Skin of body (tissue), 2 donors: Measurements from ENCODE around the gene STK11IP. TPM values are rescaled to one million over a fixed set of nuclear protein-coding genes. Genes with fewer than 3 reads are reported as not detected.

Experiments
- DNase-seq: peaks from one replicate; lab custom pipeline; 2025; lab: John Stamatoyannopoulos, UW
- total RNA-seq: library from RNA; depleted of rRNA; stranded (reverse); fragments of >200 nt; gene quantifications from one replicate; pipeline ENCODE4 v1.2.3, GENCODE V29; 2014

Gene STK11IP
- total RNA-seq, 1 donor from 2014 or later = 22.8 TPM

DNA sequence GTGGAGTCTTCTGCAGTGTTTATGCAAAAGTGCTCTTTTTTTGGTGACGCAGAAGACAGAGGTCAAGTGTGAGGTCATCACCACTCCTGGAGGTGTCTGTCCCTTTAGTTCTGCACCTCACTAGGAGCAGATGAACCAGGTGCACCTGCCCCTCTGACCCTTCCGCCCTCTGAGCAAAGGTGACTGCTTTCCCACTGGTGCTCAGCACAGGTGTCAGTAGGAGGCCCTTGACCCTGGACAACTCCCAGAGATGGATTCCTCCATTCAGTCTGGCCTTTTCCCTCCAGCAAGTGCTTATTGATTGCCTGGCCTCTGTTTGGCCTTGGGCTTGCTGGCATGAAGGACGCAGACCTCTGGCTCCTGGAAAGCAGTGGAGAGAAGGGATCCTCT is 21.1 kb downstream of the STK11IP start:
- no peak for DNase-seq

DNA sequence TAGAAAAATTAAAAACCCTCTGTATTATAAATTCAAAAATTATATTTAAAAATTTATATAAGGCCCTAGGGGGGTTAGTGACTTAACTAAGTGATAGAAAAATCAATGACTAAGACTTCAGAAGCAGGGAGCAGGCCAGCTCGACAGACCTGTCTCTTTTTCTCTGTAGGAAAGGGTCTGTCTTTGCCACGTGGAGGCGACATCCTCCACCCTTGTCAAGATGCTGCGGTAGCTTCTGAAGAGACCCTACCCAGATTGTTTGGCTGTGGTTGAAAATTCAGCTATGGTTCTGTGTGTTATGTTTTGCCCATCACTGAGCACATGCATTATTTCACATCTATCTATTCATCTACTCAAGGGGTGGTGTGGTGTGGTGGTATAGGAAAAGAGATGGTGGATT is 21.6 kb downstream of the STK11IP start:
- DNase-seq = no peak

DNA sequence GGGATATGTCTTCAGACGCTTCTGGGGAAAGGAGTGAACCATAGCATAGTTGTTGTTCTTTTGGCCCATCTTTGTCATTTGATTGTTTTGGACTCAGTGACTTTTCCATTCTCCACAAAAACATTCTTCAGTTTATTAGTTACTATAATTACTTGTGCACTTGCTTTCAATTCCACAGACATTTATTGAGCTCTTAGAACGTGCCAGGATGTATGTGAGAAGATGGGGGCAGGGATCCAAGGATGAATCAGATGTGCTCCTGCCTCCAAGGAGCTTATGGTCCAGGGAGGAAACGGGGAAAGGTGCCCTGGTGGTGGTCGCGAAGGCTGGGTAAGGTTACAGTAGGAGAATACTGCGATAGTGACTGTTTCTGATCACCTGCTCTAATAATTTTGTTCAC is 22.9 kb downstream of the STK11IP start:
- no peak for DNase-seq

DNA sequence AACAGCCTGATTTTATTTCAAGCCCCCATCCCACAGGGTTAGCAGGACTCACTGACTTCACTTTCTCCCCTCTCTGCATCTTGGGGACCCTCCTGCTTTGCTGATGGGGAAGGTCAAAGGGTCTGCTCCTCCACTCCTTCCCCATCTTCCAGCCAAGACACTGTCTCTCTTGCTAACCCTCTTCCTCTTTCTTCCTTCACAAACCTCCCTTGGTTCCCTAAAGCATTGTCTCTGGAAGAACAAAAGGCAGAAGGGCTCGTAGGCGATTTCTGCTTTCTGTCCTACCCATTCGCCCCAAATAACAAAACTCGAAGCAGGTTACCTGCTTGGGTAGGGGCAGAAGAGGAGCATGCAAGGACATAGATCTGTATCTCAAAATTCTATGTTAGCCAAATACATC is 24.3 kb downstream of the STK11IP start:
- DNase-seq = no peak

DNA sequence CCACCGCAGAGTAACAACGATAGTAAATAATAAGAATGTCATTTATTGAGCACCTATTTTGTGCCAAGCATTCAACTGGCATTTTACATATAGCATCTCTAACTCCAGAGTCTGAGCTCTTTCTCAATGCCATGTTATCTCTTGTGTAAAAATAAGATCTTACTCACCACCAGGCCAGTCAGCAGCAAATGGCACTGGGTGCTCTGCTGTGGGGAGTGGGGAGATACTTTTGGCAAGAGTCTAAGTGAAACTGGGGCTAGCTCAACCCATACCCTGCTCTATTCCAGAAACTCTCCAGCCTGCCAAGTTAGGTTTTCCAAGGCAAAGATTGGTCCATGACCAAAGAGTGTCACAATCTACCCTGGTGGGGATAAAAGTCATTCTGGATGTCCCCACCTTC is 24.8 kb downstream of the STK11IP start:
- no peak for DNase-seq

DNA sequence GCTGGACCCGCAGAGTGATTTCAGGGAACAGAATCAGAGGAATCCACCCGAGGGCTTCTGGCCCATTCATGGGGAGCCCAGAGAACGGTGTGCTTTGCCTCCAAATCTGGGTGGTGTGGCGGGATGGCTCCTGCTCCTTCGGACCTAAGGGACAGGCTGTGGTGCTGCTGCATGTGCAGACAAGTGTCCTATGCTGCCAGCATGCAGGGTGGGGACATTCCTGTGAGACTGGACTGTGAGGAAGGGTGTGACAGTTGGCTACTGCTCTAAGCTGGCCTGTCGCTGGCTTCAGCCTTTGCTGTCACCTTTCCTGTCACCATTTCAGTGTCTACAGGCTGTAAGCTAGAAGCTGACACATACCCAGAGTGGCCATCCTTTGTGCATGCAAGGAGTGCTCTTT is 26.9 kb downstream of the STK11IP start:
- DNase-seq = no peak

DNA sequence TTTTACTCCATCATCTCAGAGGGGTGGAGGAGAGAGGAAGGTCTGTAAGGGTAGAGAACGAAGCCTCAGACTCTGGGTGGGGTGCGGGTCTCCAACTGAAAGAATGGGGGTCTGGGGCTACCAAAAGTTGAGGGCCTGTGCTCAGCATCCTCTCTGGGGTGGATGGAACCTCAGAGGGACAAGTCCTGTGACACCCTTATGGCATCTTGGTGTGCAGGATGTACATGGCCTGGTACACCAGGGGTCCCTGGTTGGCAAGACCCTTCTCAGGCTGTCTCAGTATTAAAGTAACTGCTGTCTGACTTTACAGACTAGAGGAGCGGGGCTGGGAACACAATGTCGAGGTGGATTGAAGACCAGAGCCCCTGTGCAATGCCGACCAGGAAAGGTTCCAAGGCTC is 27.5 kb downstream of the STK11IP start:
- no peak for DNase-seq

DNA sequence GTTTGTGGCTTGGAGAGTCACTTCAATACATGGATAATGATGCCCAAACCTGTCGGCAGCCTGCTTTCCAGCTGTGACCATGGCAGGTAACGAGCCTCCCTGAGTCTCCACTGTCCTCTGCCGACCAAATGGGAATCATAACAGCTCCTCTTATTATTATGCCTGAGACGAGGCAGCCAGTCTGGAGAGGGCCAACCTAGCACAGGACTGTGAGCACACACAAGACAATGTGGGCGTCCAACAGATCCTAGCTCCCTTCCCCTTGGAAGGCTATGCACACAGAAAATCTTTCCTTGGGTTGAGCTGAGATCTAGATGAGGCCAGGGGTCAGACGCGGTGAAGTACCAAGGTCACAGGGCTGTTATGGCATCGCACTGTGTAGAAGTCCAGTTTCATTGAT is 28.9 kb downstream of the STK11IP start:
- DNase-seq = no peak

DNA sequence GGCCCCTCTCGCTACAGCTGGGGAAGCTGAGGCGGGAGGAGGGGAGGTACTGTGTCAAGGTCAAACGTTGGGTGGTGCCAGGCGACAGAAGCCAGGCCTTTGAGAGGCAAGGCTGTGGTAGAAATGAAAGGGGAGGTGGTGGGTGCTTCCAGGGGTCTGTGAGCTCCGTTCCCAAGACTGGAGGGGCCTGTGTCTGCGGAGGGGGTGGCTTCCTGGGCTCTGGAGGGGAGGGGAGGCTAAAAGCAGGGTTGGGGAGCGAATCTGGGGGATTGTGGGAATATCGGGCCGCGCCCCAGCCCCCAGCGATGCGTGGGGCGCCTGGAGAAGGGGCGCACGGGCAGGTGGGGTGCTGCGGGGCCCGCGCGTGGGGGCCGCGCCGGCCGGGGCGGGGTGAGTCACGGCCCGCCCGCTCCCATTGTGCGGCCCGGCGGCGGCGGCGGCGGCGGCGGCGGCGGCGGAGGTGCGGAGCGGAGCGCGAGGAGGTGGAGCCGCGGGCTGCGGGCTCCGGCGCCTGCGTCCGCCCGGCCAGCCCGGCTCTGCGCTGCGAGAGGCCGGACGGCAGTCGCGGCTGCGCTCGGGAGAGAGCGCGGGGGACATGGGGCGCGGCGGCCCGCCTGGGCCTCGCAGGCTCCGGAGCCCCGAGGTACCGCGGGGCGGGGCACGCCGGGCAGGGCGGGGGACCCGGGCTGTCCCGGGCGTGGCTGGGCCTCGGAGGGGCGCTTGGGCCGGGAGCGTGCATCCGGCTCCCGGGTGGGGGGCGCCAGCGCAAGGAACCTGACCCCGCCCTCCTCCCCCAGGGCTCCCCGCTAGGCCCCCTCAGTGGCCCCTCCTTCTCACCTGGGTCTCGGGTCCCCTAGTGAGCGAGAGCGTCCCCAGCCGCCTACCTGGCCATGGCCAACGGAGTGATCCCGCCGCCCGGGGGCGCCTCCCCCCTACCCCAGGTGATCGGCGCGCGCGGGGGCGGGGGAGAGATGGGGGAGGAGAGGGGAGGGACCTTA is 29.7 kb downstream of the STK11IP start, which contains the start of gene SLC4A3:
TSS of gene SLC4A3 (plus strand) at position 528 of the 998 bp plus-strand sequence. CDS start at position 891, 363 bp downstream.
- no peak for DNase-seq

DNA sequence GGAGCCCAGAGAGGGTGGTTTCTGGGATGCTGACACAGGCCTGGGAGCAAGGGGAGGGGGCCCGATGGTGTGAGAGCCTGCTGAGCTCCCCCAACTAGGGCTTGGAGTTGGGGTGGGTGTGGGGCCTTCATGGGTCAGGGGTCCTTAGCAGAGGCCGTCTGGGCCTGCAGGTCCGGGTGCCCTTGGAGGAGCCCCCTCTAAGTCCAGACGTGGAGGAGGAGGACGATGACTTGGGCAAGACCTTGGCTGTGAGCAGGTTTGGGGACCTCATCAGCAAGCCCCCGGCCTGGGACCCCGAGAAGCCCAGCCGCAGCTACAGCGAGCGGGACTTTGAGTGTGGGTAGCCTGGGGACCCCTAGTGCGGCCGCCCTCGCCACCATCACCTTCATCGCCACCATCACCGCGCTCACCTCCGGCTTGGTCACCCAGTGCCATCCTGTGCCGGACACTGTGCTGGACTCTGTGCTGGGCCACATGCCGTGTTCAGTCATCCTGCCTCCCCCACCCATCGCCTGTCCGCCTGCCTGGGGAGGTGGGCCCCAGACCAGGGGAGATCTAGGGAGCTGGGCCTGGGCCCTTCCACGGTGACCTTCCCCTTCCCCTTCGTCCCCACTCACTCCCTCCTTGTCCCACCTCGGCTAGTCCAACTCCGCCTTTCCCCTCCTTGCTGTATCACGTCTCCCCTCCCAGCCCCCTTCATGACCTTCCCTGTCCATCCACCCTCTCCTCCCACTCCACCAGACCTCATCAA is 30.8 kb downstream of the STK11IP start:
- no peak for DNase-seq

DNA sequence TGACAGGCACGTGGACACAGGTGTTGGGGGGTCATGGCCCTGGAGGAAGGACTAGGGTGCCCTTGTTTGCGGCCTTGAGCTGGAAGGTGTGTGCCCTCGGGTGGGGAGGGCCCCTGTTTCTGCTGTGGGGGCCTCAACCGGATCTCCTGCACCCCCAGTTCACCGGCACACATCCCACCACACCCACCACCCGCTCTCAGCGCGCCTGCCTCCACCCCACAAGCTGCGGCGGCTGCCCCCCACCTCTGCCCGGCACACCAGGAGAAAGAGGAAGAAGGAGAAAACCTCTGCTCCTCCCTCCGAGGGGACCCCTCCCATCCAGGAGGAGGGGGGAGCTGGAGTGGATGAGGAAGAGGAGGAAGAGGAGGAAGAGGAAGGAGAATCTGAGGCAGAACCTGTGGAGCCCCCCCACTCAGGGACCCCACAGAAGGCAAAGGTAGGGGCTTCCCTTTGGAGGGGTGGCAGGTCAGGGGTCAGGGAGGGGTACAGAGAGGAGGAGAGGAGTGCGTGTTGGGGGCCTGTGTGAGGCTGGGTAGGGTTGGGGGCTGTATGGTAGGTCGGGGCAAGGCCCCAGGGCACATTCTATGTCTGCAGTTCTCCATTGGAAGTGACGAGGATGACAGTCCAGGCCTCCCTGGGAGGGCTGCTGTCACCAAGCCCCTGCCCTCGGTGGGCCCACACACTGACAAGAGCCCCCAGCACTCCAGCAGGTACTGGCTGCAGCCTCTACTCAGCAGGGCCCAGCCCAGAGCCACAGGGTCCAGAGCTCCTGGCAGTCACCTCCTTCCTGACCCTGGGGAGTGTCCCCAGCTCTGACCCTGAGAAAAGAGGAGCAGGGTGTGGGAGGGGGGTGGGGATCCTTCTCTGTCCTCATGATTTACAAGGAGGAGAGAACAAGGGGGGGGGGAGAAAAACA is 31.6 kb downstream of the STK11IP start:
- DNase-seq = no peak

DNA sequence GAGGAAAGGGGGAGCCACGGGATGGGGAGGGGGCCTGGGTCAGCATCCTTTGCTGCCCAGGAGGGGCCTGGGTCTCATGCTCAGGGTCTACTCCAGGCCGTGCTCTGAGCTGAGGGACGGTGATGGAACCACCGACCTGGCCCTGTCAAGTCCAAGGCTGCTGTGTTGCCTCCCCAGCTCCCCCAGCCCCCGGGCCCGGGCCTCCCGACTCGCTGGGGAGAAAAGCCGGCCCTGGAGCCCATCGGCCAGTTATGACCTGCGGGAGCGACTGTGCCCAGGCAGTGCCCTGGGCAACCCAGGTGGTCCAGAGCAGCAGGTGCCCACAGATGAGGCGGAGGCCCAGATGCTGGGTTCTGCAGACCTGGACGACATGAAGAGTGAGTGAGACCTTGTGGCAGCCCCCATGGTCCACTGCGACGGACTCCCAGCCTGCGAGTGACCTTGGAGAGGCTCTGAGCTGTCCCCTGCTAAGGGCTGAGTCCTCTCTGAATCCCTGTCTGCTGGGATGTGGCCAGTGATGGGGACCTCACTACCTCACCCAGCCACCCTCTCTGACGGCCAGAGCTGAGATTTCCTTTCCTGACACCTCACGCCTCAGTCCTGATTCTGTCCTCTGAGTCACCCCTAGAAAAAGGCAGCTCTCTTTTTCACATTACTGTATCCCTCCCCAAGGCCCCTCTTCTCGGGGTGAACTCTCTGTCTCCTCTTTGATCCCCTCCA is 32.5 kb downstream of the STK11IP start:
- DNase-seq = no peak

DNA sequence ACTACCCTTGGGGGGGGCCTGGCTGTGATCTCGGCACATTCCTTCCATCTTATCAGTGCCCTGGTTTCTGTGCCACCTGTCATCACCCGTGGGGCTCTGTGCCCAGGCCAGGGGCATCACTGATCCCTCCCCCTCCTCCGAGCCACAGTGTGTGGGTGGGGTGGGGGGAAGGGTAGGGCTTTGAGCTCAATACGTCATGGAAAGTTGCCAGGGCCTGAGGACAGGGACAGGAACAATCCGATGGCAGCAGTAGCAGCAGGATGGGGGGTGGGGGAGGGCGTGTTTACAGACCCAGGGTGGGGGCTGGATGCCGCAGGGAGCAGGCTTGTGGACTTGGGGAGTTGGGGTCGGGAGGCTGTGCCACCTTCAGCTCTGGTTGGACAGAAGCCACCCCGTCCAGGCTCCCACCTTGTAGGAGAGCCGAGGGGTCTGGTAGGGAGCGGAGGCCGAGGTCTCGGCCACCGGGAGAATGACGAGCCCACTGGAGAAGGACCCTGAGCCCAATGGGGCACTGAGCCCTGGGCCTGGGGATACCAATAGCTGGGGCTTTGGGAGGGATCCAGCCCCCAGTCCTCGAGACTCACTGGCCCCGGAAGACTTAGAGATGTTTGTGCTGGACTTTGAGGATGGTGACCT is 33.2 kb downstream of the STK11IP start:
- no peak for DNase-seq

DNA sequence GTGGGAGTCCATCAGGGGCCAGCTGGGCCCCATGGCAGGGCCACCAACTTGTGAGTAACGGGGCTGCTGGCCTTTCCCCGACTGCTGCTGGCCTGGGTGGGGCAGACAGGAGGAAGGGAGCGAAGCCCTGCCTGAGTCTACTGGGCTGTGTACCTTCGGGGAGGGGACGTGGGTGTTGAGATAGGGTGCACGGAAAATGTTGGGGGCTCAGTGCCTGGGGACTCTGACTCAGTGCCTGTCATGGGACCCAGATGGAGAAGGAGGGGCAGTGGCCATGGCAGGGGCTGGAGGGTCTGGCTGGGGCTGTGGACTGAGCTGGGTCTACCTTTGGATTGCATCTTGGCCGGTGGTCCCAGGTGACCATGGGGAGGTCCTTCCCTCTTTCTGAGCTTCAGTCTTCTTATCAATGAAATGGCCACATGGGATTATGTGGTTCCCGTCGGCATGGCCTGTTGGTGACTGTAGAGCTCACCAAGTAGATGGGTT is 33.8 kb downstream of the STK11IP start:
- no peak for DNase-seq

DNA sequence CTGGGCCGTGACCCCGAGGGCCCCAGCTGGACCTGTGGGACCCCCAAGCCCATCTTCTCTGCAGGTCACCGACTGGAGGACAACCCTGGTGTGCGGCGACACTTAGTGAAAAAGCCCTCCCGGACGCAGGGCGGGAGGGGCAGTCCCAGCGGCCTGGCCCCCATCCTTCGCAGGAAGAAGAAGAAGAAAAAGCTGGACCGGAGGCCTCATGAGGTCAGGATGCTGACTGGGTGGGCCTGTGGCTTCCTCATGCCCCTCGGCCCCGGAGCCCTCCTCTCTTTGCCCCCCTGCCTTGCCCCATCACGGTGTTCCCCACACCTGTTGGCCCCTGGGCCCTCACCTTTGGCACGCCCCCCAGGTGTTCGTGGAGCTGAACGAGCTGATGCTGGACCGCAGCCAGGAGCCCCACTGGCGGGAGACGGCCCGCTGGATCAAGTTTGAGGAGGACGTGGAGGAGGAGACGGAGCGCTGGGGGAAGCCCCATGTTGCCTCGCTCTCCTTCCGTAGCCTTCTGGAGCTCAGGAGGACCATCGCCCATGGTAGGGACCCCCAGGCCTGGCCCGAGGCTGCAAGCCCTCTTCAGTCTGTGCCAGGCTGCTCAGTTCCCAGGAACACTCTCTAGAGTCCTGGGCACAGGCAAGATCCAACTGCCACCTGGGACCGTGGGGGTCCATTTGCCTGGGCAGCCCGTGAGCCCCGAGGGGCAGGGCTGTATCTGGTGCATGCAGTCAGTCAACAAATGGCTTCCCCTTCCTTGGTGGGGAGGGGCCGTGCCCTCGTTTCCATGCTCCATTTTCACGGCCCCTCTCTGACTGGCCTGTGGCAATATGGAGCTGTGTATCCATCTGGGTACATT is 34.5 kb downstream of the STK11IP start:
- no peak for DNase-seq

DNA sequence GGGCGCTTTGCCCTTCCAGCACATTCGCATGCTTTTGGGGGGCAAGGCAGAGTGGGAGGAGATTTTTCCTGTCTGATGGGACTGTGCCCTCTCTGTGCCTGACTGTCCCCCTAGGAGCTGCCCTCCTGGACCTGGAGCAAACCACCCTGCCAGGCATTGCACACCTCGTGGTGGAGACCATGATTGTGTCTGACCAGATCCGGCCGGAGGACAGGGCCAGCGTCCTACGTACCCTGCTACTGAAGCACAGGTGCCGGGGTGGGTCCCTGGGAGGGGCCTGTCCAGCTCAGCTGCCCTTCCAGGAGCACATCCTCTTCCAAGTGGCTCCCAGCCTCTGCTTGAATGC is 35.1 kb downstream of the STK11IP start:
- DNase-seq = no peak

DNA sequence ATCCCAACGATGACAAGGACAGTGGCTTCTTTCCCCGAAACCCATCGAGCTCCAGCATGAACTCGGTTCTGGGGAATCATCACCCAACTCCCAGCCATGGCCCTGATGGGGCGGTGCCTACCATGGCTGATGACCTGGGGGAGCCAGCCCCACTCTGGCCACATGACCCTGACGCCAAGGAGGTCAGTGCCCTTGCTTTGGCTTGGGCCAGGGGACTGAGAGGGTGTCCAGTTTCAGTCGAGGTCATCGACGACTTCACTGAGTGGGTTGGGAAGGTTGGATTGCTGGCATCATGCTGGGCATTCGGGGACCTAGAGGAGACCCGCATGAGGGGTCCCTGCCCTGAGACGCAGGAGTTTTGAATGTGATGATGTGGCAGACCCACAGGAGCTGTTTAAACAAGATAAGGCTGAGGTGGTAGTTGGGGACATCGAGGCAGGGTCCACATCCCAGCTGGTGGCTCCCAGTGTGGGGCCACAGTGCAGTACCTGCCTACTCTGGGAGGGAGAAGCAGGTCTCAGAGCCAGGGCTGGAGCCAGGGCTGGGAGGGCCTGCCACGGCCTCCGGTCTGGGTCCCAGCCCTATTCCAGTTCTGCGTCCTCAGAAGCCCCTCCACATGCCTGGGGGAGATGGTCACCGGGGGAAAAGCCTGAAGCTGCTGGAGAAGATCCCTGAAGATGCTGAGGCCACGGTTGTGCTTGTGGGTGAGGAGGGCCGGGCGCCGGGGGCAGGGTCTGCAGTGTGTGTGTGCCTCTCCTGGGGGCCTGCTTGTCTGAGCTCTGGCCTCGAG is 35.8 kb downstream of the STK11IP start:
- DNase-seq = no peak

DNA sequence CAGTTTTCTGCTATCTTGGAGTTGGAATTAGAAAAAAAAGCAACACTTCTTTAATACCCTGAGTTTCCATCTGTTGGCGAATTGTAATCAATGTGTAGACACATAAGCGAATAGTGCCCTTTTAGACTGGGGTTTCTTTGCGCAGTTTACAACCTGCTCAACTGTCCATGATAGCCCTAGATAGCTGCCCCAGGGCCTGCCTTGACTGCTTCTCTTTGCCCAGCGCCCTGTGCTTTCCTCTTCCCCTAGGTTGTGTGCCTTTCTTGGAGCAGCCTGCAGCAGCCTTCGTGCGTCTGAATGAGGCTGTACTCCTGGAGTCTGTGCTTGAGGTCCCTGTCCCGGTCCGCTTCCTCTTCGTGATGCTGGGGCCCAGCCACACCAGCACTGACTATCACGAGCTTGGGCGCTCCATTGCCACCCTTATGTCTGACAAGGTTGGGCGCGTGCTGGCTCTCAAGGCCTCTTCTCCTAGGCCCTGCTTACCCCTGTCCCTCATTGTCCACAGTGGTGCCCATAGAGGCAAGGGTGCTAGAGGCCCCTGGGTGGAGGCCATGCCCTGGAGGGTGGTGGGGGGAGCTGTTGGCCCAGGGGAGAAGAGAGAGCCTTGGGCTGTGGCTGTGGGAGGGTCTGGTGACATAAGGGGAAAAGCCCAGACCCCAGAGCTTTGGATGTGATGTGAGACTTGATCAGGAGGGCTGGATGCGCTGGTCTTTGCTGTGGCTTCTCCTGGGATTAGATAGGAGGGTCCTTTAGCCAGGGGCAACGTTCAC is 36.7 kb downstream of the STK11IP start:
- DNase-seq = no peak
